C4-2B (cell line): ENCODE data around the gene RBMS1.

Experiments used
- ZFX ChIP-seq: fragments of 450-650 bp; IDR thresholded peaks from 2 replicates; pipeline ENCODE4 v1.6.1; 2017
- TF ChIP-seq, protein P1 (sequence below): fragments of 450-650 bp; conservative IDR thresholded peaks from 2 replicates; pipeline ENCODE4 v1.5.1; 2017; ENCODE audit warnings: mild to moderate bottlenecking

DNA sequence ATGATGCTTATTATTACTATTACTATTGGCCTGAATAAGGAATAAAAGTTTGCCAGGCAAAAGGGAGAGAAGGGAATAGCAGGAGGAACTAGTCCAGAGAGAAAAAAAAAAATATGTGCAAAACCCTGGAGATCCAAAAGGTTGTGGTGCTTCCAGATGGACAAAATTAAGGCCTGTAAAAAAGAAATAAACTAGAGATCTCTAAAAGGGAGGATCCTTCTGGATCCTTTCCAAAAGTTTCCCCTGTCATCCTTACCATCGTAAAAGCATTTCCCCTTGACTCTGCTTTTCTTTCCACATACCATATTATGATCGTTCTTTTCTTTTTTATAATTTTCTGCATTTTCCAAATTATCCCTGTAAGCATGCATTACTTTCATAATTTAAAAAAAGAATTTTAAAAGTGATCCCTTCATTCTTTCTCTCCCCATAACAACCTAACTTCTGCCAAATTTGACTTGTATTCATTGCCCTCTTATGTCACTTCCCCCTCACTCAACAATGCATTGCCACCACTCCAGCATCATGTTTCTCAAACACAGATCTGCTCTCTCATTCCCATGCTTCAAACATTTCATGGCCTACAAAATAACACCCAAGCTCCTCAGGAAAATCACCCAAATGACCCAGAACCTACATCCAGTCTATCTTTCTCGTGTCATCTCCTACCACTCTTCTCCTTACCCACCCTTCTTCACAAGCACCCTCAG, 40.3 kb downstream of the RBMS1 start:
- TF ChIP-seq, protein P1, sequence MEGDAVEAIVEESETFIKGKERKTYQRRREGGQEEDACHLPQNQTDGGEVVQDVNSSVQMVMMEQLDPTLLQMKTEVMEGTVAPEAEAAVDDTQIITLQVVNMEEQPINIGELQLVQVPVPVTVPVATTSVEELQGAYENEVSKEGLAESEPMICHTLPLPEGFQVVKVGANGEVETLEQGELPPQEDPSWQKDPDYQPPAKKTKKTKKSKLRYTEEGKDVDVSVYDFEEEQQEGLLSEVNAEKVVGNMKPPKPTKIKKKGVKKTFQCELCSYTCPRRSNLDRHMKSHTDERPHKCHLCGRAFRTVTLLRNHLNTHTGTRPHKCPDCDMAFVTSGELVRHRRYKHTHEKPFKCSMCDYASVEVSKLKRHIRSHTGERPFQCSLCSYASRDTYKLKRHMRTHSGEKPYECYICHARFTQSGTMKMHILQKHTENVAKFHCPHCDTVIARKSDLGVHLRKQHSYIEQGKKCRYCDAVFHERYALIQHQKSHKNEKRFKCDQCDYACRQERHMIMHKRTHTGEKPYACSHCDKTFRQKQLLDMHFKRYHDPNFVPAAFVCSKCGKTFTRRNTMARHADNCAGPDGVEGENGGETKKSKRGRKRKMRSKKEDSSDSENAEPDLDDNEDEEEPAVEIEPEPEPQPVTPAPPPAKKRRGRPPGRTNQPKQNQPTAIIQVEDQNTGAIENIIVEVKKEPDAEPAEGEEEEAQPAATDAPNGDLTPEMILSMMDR, result no peak
- TF ChIP-seq ZFX, result no peak
